Neural cell (in vitro differentiated cells): ENCODE data around the gene GEMIN2.

Source experiments
- CTCF ChIP-seq: fragments of 450-650 bp; IDR thresholded peaks from 2 replicates; pipeline ENCODE4 v1.5.1; 2014; ENCODE audit warnings: antibody characterized with exemption, mild to moderate bottlenecking, moderate library complexity; ENCODE audit not compliant: poor library complexity, severe bottlenecking
- POLR2AphosphoS5 ChIP-seq: IDR thresholded peaks from 2 replicates; pipeline ENCODE4 v1.6.1; 2012
- RAD21 ChIP-seq: fragments of 450-650 bp; conservative IDR thresholded peaks from 2 replicates; pipeline ENCODE4 v1.6.1; 2014; ENCODE audit warnings: antibody characterized with exemption, mild to moderate bottlenecking, moderate library complexity

GRCh38 chr14:39157491-39157890 lies 43.4 kb downstream of the GEMIN2 start:
- no peak for TF ChIP-seq RAD21
- no peak for TF ChIP-seq CTCF
- no peak for TF ChIP-seq POLR2AphosphoS5
